ENCODE data around the gene RBM33.

GRCh38 chr7:155727616-155728015, 83.2 kb downstream of the RBM33 start:
- TF ChIP-seq, protein P1, sequence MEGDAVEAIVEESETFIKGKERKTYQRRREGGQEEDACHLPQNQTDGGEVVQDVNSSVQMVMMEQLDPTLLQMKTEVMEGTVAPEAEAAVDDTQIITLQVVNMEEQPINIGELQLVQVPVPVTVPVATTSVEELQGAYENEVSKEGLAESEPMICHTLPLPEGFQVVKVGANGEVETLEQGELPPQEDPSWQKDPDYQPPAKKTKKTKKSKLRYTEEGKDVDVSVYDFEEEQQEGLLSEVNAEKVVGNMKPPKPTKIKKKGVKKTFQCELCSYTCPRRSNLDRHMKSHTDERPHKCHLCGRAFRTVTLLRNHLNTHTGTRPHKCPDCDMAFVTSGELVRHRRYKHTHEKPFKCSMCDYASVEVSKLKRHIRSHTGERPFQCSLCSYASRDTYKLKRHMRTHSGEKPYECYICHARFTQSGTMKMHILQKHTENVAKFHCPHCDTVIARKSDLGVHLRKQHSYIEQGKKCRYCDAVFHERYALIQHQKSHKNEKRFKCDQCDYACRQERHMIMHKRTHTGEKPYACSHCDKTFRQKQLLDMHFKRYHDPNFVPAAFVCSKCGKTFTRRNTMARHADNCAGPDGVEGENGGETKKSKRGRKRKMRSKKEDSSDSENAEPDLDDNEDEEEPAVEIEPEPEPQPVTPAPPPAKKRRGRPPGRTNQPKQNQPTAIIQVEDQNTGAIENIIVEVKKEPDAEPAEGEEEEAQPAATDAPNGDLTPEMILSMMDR (IDR thresholded peaks at IDR 0.05): no peak
- TF ChIP-seq POLR2A (IDR thresholded peaks at IDR 0.05; ENCODE audit: low read depth) (no peak), EP300 (IDR thresholded peaks at IDR 0.05) (no peak), POLR2AphosphoS5 (IDR thresholded peaks at IDR 0.05) (no peak)

All from esophagus muscularis mucosa (tissue), 4 donors.